PC-3 (cell line): ENCODE measurements around the gene STAT5A. TPM values are rescaled to one million over a fixed set of nuclear protein-coding genes. Genes with fewer than 3 reads are reported as not detected.

Experiments used
- ATAC-seq: fragments of 200-7000 bp; cut with Tn5 transposase; 2 replicates; pipeline ENCODE4 v1.9.1; 2020; ENCODE audit warnings: mild to moderate bottlenecking, moderate library complexity
- BruUV-seq: library from RNA; stranded (reverse); fragments of 400-500 nt; replicated peaks from 2 replicates; lab custom pipeline; 2021; lab: Mats Ljungman, UMichigan
- CTCF ChIA-PET: fragments of 300-600 bp; sonication (Branson Sonifier 250); formaldehyde crosslinking; loops from one replicate; lab custom pipeline; 2022; ENCODE audit warnings: antibody characterized with exemption; lab: Charles Lee
- POLR2A ChIA-PET: fragments of 300-600 bp; sonication (Branson Sonifier 250); formaldehyde crosslinking; loops from one replicate; lab custom pipeline; 2022; ENCODE audit warnings: antibody characterized with exemption; ENCODE audit not compliant: unreplicated experiment; lab: Charles Lee
- DNase-seq: peaks from one replicate; pipeline ENCODE4 v3.0.0-alpha.2; 2015
- H2AFZ ChIP-seq: fragments of 300-600 bp; sonication (generic); 2 replicates; pipeline ENCODE4 v1.6.0; 2016; ENCODE audit warnings: antibody characterized with exemption, low read length
- H3F3A ChIP-seq: fragments of 300-600 bp; sonication (generic); one replicate; pipeline ENCODE4 v1.6.0; 2017; ENCODE audit warnings: antibody characterized with exemption, low read length, control low read depth, mild to moderate bottlenecking; ENCODE audit not compliant: unreplicated experiment
- H3K27ac ChIP-seq: fragments of 300-600 bp; sonication (generic); 2 replicates; pipeline ENCODE4 v1.5.1; 2016; ENCODE audit warnings: mild to moderate bottlenecking, low read length
- H3K27me3 ChIP-seq: fragments of 300-600 bp; sonication (generic); 2 replicates; pipeline ENCODE4 v1.6.1; 2016; ENCODE audit warnings: low read length, mixed read lengths
- H3K36me3 ChIP-seq: fragments of 300-600 bp; sonication (generic); 2 replicates; pipeline ENCODE4 v1.6.1; 2016; ENCODE audit warnings: low read depth, mixed run types, low read length, mixed read lengths
- H3K4me1 ChIP-seq: fragments of 300-600 bp; sonication (generic); 2 replicates; pipeline ENCODE4 v1.5.1; 2016; ENCODE audit warnings: low read length; ENCODE audit not compliant: insufficient read depth
- H3K4me2 ChIP-seq: fragments of 300-600 bp; sonication (generic); 2 replicates; pipeline ENCODE4 v1.6.0; 2016; ENCODE audit warnings: low read length
- H3K4me3 ChIP-seq: fragments of 300-600 bp; sonication (generic); 2 replicates; pipeline ENCODE4 v1.5.1; 2016; ENCODE audit warnings: mild to moderate bottlenecking, low read length, mixed read lengths
- H3K79me2 ChIP-seq: fragments of 300-600 bp; sonication (generic); 2 replicates; pipeline ENCODE4 v1.6.1; 2017; ENCODE audit warnings: low read length, mixed read lengths
- H3K9ac ChIP-seq: fragments of 300-600 bp; sonication (generic); 2 replicates; pipeline ENCODE4 v1.6.0; 2016; ENCODE audit warnings: mild to moderate bottlenecking, low read length
- H3K9me2 ChIP-seq: fragments of 300-600 bp; sonication (generic); replicated peaks from 2 replicates; pipeline ENCODE4 v1.6.1; 2016; ENCODE audit warnings: mixed run types, low read length, mixed read lengths
- H3K9me3 ChIP-seq: fragments of 300-600 bp; sonication (generic); 2 replicates; pipeline ENCODE4 v1.6.1; 2016; ENCODE audit warnings: low read length, mixed read lengths
- H4K20me1 ChIP-seq: fragments of 300-600 bp; sonication (generic); 2 replicates; pipeline ENCODE4 v1.6.1; 2016; ENCODE audit warnings: low read length, mixed read lengths
- EZH2 ChIP-seq: fragments of 300-600 bp; sonication (generic); IDR thresholded peaks from one replicate; pipeline ENCODE4 v1.6.1; 2017; ENCODE audit warnings: antibody characterized with exemption, mild to moderate bottlenecking, low read length; ENCODE audit not compliant: unreplicated experiment
- EZH2phosphoT487 ChIP-seq: fragments of 300-600 bp; sonication (generic); IDR thresholded peaks from 2 replicates; pipeline ENCODE4 v1.6.1; 2018; ENCODE audit warnings: mild to moderate bottlenecking, antibody characterized with exemption, low read length, borderline replicate concordance
- intact Hi-C: fragments of 100-400 bp; cut with micrococcal nuclease; formaldehyde crosslinking; loops from 2 replicates; pipeline ENCODE4 v1.9.0; 2023
- total RNA-seq: library from RNA; depleted of rRNA; stranded (reverse); fragments of >200 nt; gene quantifications from 2 replicates; pipeline ENCODE4 v1.2.3, GENCODE V29; 2014
- TF ChIP-seq, protein P1 (sequence below): fragments of 300-600 bp; sonication (generic); conservative IDR thresholded peaks from 2 replicates; pipeline ENCODE4 v1.5.1; 2017; ENCODE audit warnings: antibody characterized with exemption, low read depth, mild to moderate bottlenecking, low read length

The STAT5A gene
- total RNA-seq, 1 experiment from 2014 or later, result not detected

DNA sequence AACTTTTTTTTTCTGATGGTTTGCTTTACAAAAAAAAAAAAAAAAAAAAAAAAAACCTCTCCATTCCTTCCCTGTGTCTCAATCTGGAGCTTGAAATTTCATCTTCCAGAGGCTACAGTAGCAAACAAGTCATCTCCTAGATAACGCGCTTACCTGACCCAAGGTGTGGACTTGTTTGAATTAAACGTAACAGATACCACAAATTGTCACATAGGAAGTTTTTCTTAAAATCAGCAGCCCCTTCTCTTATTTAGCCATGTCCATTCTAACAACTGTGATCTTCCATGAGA, 14.1 kb upstream of the STAT5A start:
- Histone ChIP-seq H3F3A (no peaks in the 10 kb centered on the region), H3K27ac (no peak overlapping the region), H3K4me3 (no peak overlapping the region), H2AFZ (no peak overlapping the region), H3K9ac (no peak overlapping the region), H3K27me3 (no peaks in the 10 kb centered on the region), H4K20me1 (no peaks in the 10 kb centered on the region), H3K4me1 (no peaks in the 10 kb centered on the region), H3K9me2 (no peaks in the 10 kb centered on the region), H3K9me3 (no peaks in the 10 kb centered on the region), H3K4me2 (no peak overlapping the region), H3K36me3 (no peaks in the 10 kb centered on the region), H3K79me2 (no peaks in the 10 kb centered on the region)
- TF ChIP-seq EZH2phosphoT487, result no peak
- TF ChIP-seq EZH2, result no peak
- TF ChIP-seq, protein P1, sequence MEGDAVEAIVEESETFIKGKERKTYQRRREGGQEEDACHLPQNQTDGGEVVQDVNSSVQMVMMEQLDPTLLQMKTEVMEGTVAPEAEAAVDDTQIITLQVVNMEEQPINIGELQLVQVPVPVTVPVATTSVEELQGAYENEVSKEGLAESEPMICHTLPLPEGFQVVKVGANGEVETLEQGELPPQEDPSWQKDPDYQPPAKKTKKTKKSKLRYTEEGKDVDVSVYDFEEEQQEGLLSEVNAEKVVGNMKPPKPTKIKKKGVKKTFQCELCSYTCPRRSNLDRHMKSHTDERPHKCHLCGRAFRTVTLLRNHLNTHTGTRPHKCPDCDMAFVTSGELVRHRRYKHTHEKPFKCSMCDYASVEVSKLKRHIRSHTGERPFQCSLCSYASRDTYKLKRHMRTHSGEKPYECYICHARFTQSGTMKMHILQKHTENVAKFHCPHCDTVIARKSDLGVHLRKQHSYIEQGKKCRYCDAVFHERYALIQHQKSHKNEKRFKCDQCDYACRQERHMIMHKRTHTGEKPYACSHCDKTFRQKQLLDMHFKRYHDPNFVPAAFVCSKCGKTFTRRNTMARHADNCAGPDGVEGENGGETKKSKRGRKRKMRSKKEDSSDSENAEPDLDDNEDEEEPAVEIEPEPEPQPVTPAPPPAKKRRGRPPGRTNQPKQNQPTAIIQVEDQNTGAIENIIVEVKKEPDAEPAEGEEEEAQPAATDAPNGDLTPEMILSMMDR, result no peak
- intact Hi-C loops, result no loop called here
- ATAC-seq, result no peak
- DNase-seq, result no peak
- BruUV-seq, result no TSS peak
- POLR2A ChIA-PET, result no interaction called here
- CTCF ChIA-PET, result no interaction called here

DNA sequence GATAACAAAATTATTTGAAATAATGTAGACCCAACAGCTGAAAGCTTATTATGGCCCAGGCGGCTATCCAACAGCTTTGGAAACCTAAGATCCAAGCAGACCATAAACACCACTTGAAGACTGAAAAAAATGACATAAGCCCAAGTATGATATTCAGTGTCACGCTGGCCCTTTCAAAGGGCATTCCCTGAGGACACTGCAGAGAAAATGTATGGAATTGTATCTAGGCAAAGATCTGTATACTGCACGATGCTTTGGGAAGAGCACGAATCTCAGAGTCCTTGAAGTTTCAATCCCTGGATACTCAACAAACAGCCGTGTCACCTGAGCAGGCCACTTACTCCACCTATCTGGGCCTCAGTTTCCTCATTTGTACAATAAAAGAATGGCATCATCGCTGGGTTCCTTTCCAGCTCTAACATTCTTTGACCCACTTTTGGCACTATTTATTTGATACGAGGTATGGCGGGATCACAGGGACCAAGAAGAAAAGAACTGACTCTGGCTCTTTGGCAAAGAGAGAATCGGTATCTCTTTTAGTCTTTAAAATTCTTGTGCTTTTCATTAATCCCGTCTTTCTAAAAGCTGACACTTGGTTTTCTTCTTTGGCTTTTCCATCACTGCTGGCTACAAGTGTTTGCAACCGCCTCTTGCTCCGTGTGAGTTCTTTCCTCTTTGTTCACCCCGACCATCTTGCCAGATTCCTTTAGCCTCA, 13.3 kb upstream of the STAT5A start:
- ATAC-seq, result no peak
- TF ChIP-seq EZH2 (no peak), EZH2phosphoT487 (no peak)
- TF ChIP-seq, protein P1, result no peak
- ChIA-PET CTCF (no interaction called here), POLR2A (no interaction called here)
- no peaks in the 10 kb centered on the region for H3K27me3 ChIP-seq
- H3F3A ChIP-seq, result no peaks in the 10 kb centered on the region
- intact Hi-C loops, result no loop called here
- no peak overlapping the region for H3K9ac ChIP-seq
- H3K9me3 ChIP-seq, result no peaks in the 10 kb centered on the region
- DNase-seq, result no peak
- H3K4me1 ChIP-seq, result no peaks in the 10 kb centered on the region
- no peaks in the 10 kb centered on the region for H4K20me1 ChIP-seq
- H3K36me3 ChIP-seq, result no peaks in the 10 kb centered on the region
- no peak overlapping the region for H3K4me3 ChIP-seq
- H2AFZ ChIP-seq, result no peak overlapping the region
- no peaks in the 10 kb centered on the region for H3K79me2 ChIP-seq
- no peaks in the 10 kb centered on the region for H3K9me2 ChIP-seq
- no TSS peak for BruUV-seq
- no peak overlapping the region for H3K4me2 ChIP-seq
- no peak overlapping the region for H3K27ac ChIP-seq

DNA sequence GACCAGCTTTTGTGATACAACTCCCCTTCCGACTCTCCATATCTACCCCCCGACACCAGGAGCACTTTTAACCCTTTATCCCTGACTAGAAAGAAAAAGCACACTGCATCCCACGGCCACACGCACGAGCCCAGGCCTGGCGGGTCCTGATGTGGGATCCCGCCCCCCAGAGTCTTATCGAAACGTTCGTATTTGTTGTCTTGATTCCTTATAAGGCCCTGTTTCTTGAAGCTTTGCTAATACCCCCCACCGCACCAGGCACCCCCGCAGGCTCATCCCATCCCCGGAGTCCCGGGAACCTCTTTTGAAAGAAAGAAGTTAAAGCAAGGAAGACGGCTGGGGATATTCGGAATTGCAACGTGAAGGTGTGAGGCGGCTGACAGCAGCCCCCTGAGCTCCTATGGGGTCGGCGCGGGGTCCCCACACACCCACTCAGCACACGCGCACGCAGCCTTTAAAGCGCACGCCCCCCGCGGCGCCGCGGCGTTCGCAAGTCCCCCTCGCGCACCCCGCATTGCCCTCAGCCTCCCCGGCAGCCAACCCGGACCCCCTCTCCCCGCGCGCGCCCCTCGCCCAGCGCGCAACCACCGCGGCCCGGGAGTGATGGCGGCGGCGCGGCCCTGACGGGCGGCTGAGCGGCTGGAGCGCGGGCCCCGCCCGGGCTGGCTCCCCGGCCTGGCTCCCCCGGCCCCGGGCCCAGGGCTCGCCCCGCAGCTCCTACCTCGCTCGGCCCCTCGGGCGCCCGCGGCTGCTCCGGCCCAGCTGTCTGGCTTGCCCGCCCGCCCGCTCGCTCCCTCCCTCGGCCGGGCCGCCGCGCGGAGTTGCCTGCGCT, 12.6 kb upstream of the STAT5A start:
- Histone ChIP-seq H3K79me2 (no peaks in the 10 kb centered on the region), H3K9ac (no peak overlapping the region), H3K27ac (no peak overlapping the region), H3K36me3 (no peaks in the 10 kb centered on the region), H3K4me3 (no peak overlapping the region), H3K9me2 (no peaks in the 10 kb centered on the region), H3K4me2 (no peak overlapping the region), H3K4me1 (no peaks in the 10 kb centered on the region), H3K27me3 (no peaks in the 10 kb centered on the region), H2AFZ (no peak overlapping the region), H3F3A (no peaks in the 10 kb centered on the region), H3K9me3 (no peaks in the 10 kb centered on the region), H4K20me1 (no peaks in the 10 kb centered on the region)
- intact Hi-C loops, result no loop called here
- ChIA-PET CTCF (no interaction called here), POLR2A (no interaction called here)
- ATAC-seq, result no peak
- no peak for DNase-seq
- TF ChIP-seq EZH2, result no peak
- BruUV-seq, result no TSS peak
